Activated naive CD4-positive, alpha-beta T cell treated with anti-CD3 and anti-CD28 coated beads, Interleukin-2, amount 10 ng/mL, durations not matched to agents 7 days and 5 days (primary cell): ENCODE data around the gene SLC22A3.

ENCODE experiments used
- CTCF ChIA-PET: fragments of 350-600 bp; sonication (Branson Sonifier 250); formaldehyde crosslinking; loops from one replicate; lab custom pipeline; 2021; ENCODE audit warnings: antibody characterized with exemption; lab: Charles Lee
- DNase-seq: peaks from one replicate; pipeline ENCODE4 v3.0.0-alpha.2; 2020
- H3K27ac Mint-ChIP-seq: one replicate; pipeline ENCODE4 v1.8.0; 2021; ENCODE audit warnings: mild to moderate bottlenecking, moderate library complexity, mixed read lengths
- H3K27me3 Mint-ChIP-seq: one replicate; pipeline ENCODE4 v1.8.0; 2021; ENCODE audit warnings: mild to moderate bottlenecking, mixed read lengths
- H3K36me3 Mint-ChIP-seq: one replicate; pipeline ENCODE4 v1.8.0; 2021; ENCODE audit warnings: mixed read lengths
- H3K4me1 Mint-ChIP-seq: one replicate; pipeline ENCODE4 v1.8.0; 2021; ENCODE audit warnings: mixed read lengths
- H3K4me3 Mint-ChIP-seq: one replicate; pipeline ENCODE4 v1.8.0; 2021; ENCODE audit warnings: mild to moderate bottlenecking, moderate library complexity, mixed read lengths
- H3K9me3 Mint-ChIP-seq: one replicate; pipeline ENCODE4 v1.8.0; 2021; ENCODE audit warnings: mixed read lengths

Gene SLC22A3

DNA sequence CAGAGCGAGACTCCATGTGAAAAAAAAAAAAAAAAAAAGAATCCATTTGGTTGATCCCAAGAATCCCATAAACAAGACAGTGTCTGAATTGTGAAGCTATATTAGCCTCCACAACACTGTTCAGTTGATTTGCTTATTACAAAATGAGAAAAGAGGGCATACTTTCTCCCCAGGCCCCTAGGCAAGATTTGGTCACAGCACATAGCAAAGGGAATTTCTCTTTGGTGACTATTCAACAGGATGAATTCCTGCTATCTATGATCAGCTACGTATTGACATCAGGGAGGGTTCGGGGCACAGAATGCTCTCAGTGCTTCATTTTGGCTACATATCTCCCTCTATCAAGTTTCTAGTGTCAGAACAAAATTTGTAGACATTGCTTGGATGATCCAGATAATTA lies 20.2 kb upstream of the SLC22A3 start:
- no peaks in the 10 kb centered on the region for H3K4me1 Mint-ChIP-seq
- no peak overlapping the region for H3K4me3 Mint-ChIP-seq
- no peaks in the 10 kb centered on the region for H3K9me3 Mint-ChIP-seq
- CTCF ChIA-PET, result no interaction called here
- no peak for DNase-seq
- H3K27me3 Mint-ChIP-seq, result peaks cover 15% of the 10 kb centered on the region
- no peak overlapping the region for H3K27ac Mint-ChIP-seq
- H3K36me3 Mint-ChIP-seq, result no peaks in the 10 kb centered on the region

DNA sequence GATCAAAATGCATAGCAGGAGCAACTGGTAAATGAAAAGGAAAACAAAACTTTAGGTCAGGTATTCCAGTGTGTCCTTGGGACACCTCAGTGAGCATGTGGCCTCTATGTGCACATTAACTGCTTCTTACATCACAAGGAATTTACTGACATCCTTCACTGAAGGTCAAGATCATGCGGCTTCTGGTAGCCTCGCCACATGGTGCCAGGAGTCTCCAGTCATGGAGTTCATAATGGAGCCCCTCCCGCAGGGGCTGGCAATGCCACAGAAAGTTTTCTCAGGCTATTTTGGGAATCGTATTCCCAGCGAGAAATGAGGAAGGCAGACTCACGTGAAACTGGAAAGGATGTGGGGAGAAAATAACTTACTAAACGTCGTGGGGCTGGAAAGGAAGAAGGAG lies 19.7 kb upstream of the SLC22A3 start:
- Mint-ChIP-seq H3K27ac (no peak overlapping the region), H3K36me3 (no peaks in the 10 kb centered on the region), H3K4me1 (no peaks in the 10 kb centered on the region), H3K9me3 (no peaks in the 10 kb centered on the region), H3K27me3 (peaks cover 19% of the 10 kb centered on the region), H3K4me3 (no peak overlapping the region)
- no peak for DNase-seq
- CTCF ChIA-PET, result no interaction called here

- H3K27me3 Mint-ChIP-seq, result peaks cover 26% of the 10 kb centered on the region
- H3K27ac Mint-ChIP-seq, result no peak overlapping the region
- no peak for DNase-seq
- H3K4me3 Mint-ChIP-seq, result no peak overlapping the region
- H3K9me3 Mint-ChIP-seq, result no peaks in the 10 kb centered on the region
- CTCF ChIA-PET, result no interaction called here
- H3K36me3 Mint-ChIP-seq, result no peaks in the 10 kb centered on the region
- no peaks in the 10 kb centered on the region for H3K4me1 Mint-ChIP-seq
These were observed 19.0 kb upstream of the SLC22A3 start for GRCh38 chr6:160329188-160329587.

DNA sequence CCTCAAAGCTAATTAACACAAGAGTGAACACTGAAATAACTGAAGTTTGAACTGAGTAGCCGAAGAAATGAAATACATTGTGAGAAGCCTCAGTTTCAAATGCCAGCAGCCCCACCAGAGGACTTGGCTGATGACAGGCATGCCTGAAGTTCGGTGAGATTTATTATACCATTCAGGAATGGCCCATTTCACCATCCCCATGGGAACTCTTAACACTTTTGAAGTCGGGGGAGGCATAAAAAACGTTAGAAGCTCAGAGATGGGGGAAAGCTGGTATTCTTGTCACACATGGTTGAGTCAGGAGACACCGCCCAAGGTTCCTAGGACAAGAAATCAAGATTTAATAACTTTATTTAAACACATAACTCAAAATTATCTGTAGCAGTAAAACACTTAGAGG lies 17.6 kb upstream of the SLC22A3 start:
- CTCF ChIA-PET, result no interaction called here

DNA sequence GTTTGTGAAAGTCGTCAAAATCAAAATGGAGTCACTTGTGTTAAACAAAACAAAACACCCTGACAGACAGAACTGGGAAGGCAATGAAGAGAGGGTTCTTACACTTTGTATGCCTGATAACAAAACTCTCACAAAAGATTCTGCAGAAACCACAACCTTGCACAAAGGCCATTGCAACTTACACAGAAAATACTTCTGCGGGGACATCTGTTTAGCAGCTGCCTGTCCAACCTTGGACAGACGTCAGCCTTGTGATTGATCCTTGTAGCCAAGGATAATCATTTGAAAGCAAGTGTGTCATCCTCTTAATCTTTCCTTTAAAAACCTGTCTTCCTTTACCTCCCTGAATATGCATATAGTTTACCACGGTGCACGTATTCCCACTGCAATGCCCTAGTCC lies 17.0 kb upstream of the SLC22A3 start:
- H3K9me3 Mint-ChIP-seq, result no peaks in the 10 kb centered on the region
- H3K36me3 Mint-ChIP-seq, result no peaks in the 10 kb centered on the region
- H3K4me1 Mint-ChIP-seq, result no peaks in the 10 kb centered on the region
- DNase-seq, result no peak
- no peak overlapping the region for H3K27ac Mint-ChIP-seq
- CTCF ChIA-PET, result no interaction called here
- H3K27me3 Mint-ChIP-seq, result peaks cover 21% of the 10 kb centered on the region
- H3K4me3 Mint-ChIP-seq, result no peak overlapping the region

More for the DNA sequence above, 17.6 kb upstream of the SLC22A3 start:
- Mint-ChIP-seq H3K9me3 (no peaks in the 10 kb centered on the region), H3K4me1 (no peaks in the 10 kb centered on the region), H3K27ac (no peak overlapping the region), H3K36me3 (no peaks in the 10 kb centered on the region), H3K4me3 (no peak overlapping the region), H3K27me3 (peaks cover 21% of the 10 kb centered on the region)
- no peak for DNase-seq

GRCh38 chr6:160331753-160332152 lies 16.4 kb upstream of the SLC22A3 start:
- Mint-ChIP-seq H3K4me1 (no peaks in the 10 kb centered on the region), H3K4me3 (no peak overlapping the region), H3K9me3 (no peaks in the 10 kb centered on the region), H3K27me3 (peaks cover 21% of the 10 kb centered on the region), H3K27ac (no peak overlapping the region), H3K36me3 (no peaks in the 10 kb centered on the region)
- CTCF ChIA-PET, result no interaction called here
- DNase-seq, result no peak

- CTCF ChIA-PET, result no interaction called here
- H3K4me1 Mint-ChIP-seq, result no peaks in the 10 kb centered on the region
- H3K9me3 Mint-ChIP-seq, result no peaks in the 10 kb centered on the region
- H3K36me3 Mint-ChIP-seq, result no peaks in the 10 kb centered on the region
- no peak overlapping the region for H3K4me3 Mint-ChIP-seq
- no peak overlapping the region for H3K27ac Mint-ChIP-seq
- DNase-seq, result no peak
- H3K27me3 Mint-ChIP-seq, result peaks cover 21% of the 10 kb centered on the region
These were observed 15.1 kb upstream of the SLC22A3 start for GRCh38 chr6:160333101-160333500.

GRCh38 chr6:160333841-160334240 lies 14.3 kb upstream of the SLC22A3 start:
- Mint-ChIP-seq H3K36me3 (no peaks in the 10 kb centered on the region), H3K4me3 (no peak overlapping the region), H3K27me3 (peaks cover 21% of the 10 kb centered on the region), H3K4me1 (no peaks in the 10 kb centered on the region), H3K27ac (no peak overlapping the region), H3K9me3 (no peaks in the 10 kb centered on the region)
- CTCF ChIA-PET, result no interaction called here
- DNase-seq, result no peak

DNA sequence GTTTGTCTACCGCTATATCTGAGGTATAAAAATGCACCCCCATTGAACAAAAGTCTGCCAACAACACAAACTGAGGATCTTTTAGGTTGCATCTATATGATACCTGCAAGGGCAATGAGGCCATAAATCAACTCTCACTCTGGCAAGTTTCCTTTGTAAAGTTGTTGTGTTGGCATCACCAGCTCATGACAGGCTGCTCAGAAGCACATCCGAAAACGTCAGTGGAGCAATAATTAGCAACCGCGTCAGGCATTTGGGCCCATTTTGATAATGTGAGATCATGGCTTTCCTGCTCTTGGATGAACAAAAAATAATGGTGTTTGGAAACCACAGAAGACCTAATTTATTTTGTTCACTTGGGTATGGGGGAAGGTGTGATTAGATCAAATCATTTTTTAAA lies 12.0 kb upstream of the SLC22A3 start:
- peaks cover 24% of the 10 kb centered on the region for H3K27me3 Mint-ChIP-seq
- H3K4me3 Mint-ChIP-seq, result no peak overlapping the region
- H3K36me3 Mint-ChIP-seq, result no peaks in the 10 kb centered on the region
- no peaks in the 10 kb centered on the region for H3K9me3 Mint-ChIP-seq
- H3K4me1 Mint-ChIP-seq, result no peaks in the 10 kb centered on the region
- H3K27ac Mint-ChIP-seq, result no peak overlapping the region
- CTCF ChIA-PET, result no interaction called here
- DNase-seq, result no peak

GRCh38 chr6:160337301-160337700 lies 10.9 kb upstream of the SLC22A3 start:
- Mint-ChIP-seq H3K27ac (no peak overlapping the region), H3K36me3 (no peaks in the 10 kb centered on the region), H3K4me3 (no peak overlapping the region), H3K4me1 (no peaks in the 10 kb centered on the region), H3K27me3 (peaks cover 19% of the 10 kb centered on the region), H3K9me3 (no peaks in the 10 kb centered on the region)
- CTCF ChIA-PET, result no interaction called here
- DNase-seq, result no peak

DNA sequence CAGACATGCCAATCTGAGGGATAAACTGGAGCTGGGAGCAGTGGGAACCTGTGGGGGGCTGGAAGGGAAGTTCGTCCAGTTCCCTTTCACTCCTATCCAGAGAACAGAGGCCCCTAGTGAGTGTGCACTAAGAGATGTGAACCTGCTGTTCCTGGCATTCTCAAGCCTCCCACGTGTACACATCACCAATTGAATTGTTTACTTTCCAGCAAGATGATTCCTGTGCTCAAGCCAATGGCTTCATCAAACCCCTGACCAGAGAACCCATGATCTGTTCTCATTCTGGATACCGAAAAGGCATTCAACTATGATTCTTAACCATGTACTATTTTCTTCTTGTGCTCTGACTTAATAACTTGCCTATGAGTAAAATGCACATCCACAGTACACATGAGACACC lies 10.2 kb upstream of the SLC22A3 start:
- no peak for DNase-seq
- no peak overlapping the region for H3K27ac Mint-ChIP-seq

DNA sequence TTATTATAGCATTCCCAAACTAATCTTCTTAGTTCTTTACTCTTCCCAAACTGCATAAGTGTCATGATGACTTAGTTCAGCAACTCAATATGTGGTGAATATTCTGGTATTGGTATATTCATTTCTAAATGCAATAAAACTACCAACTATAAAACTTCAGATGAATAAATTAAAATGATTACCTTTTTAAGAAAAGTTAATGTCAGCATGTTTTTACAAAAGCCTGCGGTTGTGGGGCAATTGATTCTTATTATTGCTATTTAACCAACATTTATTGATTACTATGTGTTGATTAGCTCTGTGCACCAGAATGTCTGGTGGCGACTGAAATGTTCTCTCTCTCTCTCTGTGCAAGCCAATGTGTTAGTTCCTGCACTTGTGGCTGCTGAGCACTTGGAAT lies 5.0 kb upstream of the SLC22A3 start:
- H3K36me3 Mint-ChIP-seq, result no peaks in the 10 kb centered on the region
- H3K27ac Mint-ChIP-seq, result no peak overlapping the region
- H3K9me3 Mint-ChIP-seq, result no peaks in the 10 kb centered on the region
- H3K27me3 Mint-ChIP-seq, result peaks cover 39% of the 10 kb centered on the region
- CTCF ChIA-PET, result no interaction called here
- DNase-seq, result no peak
- H3K4me3 Mint-ChIP-seq, result no peak overlapping the region
- no peaks in the 10 kb centered on the region for H3K4me1 Mint-ChIP-seq

More for the DNA sequence above, 10.2 kb upstream of the SLC22A3 start:
- CTCF ChIA-PET, result no interaction called here
- no peaks in the 10 kb centered on the region for H3K9me3 Mint-ChIP-seq
- peaks cover 19% of the 10 kb centered on the region for H3K27me3 Mint-ChIP-seq
- H3K36me3 Mint-ChIP-seq, result no peaks in the 10 kb centered on the region
- no peaks in the 10 kb centered on the region for H3K4me1 Mint-ChIP-seq
- H3K4me3 Mint-ChIP-seq, result no peak overlapping the region

DNA sequence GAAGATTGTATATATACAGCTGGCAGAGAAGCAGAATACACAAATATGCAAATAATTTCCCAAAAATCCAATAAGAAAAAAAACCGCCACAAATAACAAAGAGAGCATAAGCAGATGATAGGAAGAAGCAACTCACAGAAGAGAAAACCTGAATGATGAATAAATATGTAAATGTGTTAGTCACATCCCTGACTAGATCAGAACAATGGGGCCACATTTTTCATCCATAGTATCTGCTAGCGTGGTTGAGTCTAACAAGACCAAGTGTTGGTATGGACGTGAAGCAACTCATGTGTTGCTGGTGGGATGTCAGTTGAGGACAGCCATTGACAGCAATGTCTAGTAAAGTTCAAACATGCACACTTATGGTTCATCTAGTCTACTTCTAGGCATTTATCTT lies 3.9 kb upstream of the SLC22A3 start:
- H3K27ac Mint-ChIP-seq, result no peak overlapping the region
- peaks cover 4% of the 10 kb centered on the region for H3K4me1 Mint-ChIP-seq
- H3K36me3 Mint-ChIP-seq, result no peaks in the 10 kb centered on the region
- no peak overlapping the region for H3K4me3 Mint-ChIP-seq
- no peak for DNase-seq
- CTCF ChIA-PET, result interaction anchor here (1.2 kb wide), 1 partner anchor 197 kb away, joined by 3 read pairs; no protein-coding TSS in a partner anchor
- H3K27me3 Mint-ChIP-seq, result peaks cover 50% of the 10 kb centered on the region
- H3K9me3 Mint-ChIP-seq, result no peaks in the 10 kb centered on the region

- Mint-ChIP-seq H3K27ac (no peak overlapping the region), H3K27me3 (peaks cover 70% of the 10 kb centered on the region), H3K9me3 (no peaks in the 10 kb centered on the region), H3K4me3 (no peak overlapping the region), H3K36me3 (no peaks in the 10 kb centered on the region), H3K4me1 (peaks cover 4% of the 10 kb centered on the region)
- CTCF ChIA-PET, result no interaction called here
- DNase-seq, result no peak
These were observed 637 bp upstream of the SLC22A3 start for GRCh38 chr6:160347259-160348222.

GRCh38 chr6:160349020-160349441 lies 853 bp downstream of the SLC22A3 start:
- Mint-ChIP-seq H3K4me3 (no peak overlapping the region), H3K27me3 (peaks cover 77% of the 10 kb centered on the region), H3K27ac (no peak overlapping the region), H3K36me3 (no peaks in the 10 kb centered on the region), H3K9me3 (no peaks in the 10 kb centered on the region), H3K4me1 (peaks cover 4% of the 10 kb centered on the region)
- CTCF ChIA-PET, result interaction anchor here (0.6 kb wide), 1 partner anchor 209 kb away, joined by 3 read pairs; no protein-coding TSS in a partner anchor
- no peak for DNase-seq
